ENCODE data around the gene HELB. TPM values are rescaled to one million over a fixed set of nuclear protein-coding genes. Genes with fewer than 3 reads are reported as not detected.
"Not testable (repeated sequence)": the region's sequence is repeated elsewhere in the genome, so short reads cannot be mapped to it uniquely, and the experiment has no call there.

Gene HELB
- polyA plus RNA-seq, 4 donors, result 3.3 to 5.2 (median 3.8) TPM

DNA sequence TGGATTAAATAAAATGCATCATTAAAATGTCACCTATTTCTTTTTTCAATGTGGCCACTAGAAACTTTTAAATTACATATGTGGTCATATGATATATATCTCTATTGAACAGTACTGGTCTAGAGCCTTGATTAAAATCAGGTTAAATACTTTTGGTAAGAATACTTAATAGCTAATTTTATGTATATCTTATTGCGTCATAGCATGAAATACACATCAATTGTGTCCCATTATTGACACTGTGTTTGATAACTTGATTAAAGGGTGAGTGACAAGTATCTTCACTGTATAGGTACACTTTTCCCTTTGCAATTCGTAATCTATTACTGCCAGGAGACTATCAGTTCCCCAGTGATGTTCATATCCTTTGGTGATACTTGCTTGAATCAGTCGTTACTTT, 4.4 kb upstream of the HELB start:
- DNase-seq (ENCODE audit: low read depth in 4 of 4, low spot score in 3 of 4), result no peak

DNA sequence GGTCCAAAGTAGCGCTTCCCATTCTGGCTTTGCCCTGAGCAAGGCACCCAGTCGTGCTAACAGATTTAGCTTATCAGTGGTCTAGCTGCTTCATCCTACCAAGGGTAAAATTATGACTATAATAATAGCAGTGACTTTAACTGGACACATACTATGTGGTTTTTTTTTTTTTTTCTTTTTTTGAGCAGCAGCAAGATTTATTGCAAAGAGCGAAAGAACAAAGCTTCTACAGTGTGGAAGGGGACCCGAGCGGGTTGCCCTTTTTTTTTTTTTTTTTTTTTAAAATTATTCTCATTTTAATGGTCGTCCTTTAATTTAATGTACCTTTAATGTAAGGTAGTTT, 505 bp downstream of the HELB start:
- no peak for DNase-seq (ENCODE audit: low read depth in 4 of 4, low spot score in 3 of 4)

DNA sequence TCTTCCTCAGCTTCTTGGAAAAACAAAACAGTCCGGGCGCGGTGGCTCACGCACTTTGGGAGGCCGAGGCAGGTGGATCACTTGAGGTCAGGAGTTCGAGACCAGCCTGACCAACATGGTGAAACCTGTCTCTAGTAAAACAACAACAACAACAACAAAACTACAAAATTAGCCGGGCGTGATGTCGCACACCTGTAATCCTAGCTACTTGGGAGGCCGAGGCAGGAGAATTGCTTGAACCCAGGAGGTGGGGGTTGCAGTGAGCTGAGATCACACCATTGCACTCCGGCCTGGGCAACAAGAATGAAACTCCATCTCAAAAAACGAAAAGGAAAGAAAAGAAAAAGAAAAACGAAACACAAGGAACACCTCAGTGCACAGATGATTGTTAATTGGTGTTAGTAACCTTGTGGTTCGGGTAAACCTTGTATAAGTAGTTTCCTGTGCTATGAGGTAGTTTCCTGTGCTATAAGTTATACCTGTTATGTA, 1.1 kb downstream of the HELB start:
- DNase-seq (ENCODE audit: low read depth in 4 of 4, low spot score in 3 of 4), result not testable (repeated sequence)

DNA sequence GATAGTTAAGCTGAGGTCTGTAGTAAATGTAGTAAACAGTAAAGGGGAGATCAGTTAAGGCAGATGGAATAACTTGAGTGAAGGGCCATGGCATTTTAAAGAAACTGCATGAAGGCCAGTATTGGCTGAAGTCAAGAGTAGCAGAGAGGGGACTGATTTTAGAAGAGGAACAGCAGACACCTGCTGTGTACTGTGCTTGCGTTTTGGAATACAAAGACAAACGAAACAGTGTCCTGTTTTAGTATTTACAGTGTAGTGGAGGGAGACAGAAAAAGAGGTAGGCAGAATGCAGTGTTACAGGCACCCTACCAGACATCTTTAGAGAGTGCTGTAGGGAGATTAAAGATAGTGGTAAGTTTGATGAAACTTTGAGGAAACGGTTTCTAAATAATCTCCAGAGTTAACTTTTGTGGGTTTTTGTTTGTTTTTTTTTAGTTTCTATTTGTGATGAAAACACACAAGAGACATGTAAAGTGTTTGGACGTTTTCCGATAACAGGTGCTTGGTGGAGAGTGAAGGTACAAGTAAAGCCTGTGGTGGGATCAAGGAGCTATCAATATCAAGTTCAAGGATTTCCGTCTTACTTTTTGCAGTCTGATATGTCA, 2.1 kb downstream of the HELB start:
- DNase-seq (ENCODE audit: low read depth in 4 of 4, low spot score in 3 of 4), result no peak

DNA sequence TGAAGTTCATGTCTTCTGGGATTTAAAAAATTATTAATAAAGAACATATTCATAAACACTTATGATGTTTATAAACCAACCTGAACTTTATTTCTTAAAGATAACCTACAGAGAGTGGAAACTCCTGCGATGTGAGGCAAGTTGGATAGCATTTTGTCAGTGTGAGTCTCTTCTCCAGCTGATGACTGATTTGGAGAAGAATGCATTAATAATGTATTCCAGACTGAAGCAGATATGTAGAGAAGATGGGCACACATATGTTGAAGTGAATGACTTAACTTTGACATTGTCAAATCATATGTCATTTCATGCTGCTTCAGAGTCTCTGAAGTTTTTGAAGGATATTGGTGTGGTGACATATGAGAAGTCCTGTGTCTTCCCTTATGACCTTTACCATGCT, 7.3 kb downstream of the HELB start:
- DNase-seq (ENCODE audit: low read depth in 4 of 4, low spot score in 3 of 4), result no peak

DNA sequence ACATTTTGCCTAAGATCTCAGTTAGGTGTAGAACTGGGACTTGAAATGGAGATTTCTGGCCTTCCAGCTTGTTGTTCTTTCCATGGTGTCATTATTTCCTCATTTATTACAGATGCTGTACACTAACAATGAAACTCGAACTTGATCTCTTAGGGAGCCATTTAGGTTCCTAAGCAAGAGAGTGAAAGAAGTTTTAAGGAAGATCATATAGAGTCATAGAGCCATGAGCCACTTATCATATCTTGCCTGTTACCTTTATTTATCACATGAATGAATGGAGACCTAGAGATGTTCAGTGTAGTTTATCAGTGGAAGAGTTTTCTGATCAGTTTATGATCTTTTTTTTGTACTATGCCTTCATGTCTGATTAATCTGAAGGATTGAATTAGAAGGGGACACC, 9.9 kb downstream of the HELB start:
- DNase-seq (ENCODE audit: low read depth in 4 of 4, low spot score in 3 of 4), result no peak

DNA sequence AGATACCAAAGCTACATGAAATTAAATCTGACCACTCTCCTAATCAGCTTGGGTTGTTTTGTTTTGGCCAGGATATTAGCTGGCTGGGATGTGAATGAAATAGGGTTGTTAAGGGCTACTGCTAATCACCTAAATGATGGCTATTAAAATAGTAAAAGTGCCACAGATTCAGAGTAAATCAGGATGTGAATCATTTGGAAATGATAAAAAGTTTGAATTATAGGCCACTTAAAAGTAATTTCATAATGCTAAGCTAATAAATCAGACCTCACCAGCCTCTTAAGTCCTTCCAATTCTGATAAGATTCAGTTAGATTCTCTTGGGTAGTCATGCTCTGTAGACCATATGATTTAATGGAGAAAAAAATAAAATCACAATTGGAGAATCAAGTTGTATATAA, 12.0 kb downstream of the HELB start:
- DNase-seq (ENCODE audit: low read depth in 4 of 4, low spot score in 3 of 4), result no peak

DNA sequence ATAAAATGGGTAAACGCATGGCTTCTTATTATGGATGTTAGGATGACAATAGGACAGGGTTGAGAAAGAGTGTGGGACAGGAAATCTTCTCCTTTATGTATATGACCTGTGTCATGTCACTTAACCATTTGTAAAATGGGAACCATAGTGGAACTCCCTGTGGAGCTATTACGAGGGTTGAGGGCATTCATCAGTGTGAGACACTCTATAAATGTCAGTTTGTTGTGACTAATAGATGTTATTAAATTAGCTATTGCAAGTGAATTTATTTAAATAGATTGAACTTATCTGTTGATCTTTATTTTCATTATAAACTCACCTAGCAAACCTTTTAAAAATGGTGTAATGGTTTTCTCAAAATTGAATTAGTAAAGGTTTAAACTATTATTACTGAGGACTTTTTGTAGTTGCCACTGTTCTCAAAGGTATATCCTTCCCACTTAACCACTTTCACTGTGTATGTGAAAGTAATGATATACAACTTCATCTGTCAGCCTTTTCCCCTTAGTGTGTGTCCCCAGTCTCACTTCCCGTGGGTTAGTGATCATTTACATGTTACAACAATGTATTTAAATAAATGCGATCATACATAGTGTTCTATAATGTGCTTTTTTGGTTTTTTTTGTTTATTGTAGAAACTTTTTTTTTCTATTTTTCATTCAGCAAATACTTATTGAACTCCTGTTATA, 17.1 kb downstream of the HELB start:
- no peak for DNase-seq (ENCODE audit: low read depth in 4 of 4, low spot score in 3 of 4)

DNA sequence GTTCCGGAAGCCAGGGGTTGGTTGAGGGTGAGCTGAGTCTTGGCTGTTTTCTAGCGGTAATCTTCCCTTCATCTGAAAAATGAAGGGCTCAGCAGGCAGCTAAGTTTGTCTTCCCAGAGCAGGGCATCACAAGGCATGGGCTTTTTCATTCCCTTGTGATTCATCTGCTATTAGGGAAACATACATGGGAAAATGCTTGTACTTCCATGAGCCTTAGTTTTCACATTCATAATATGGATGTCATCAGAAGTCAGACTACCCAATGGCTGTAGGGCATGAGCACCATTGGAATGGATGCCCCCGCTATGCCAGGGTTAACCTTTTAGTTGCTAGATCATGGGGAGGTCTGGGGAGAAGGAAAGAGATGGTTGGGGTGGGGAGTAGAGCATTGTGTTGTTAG, 18.7 kb downstream of the HELB start:
- DNase-seq (ENCODE audit: low read depth in 4 of 4, low spot score in 3 of 4), result no peak

DNA sequence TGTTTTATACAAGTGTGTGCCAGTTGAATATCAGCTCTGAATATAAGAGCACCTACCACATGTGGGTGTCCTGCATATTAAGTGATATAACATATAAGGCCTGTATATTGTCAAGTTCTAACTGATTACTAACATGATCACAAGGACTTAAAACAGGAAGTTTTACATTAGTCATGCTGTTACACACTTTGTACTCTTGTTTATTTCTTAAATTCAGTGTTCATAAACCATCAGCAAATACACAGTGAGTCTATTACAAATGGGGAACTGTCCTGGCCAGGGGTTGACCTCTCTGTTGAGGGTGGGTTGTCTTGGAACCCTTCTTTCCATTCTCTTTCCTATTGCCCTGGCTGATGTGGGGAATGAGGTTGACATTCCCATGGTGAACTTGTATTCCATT, 19.1 kb downstream of the HELB start:
- DNase-seq (ENCODE audit: low read depth in 4 of 4, low spot score in 3 of 4), result no peak

DNA sequence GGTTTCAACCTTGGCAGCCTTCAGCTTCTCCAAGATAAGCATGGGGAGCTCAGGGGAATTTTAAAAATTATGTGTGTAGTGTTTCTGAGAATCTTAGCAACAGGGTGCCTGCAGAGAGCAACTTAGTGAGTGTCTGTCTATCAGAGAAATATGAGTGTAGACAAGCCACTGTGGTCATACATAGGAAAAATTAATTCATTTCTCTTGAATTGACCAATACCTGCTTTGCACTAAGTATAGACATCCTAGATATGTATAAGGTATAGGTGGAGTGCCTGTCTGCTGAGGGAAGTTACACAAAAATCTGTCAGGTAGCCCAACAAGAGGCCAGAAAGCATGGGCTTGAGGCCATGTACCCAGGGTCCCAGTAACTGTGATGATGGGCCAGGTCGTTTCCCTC, 20.7 kb downstream of the HELB start:
- no peak for DNase-seq (ENCODE audit: low read depth in 4 of 4, low spot score in 3 of 4)

DNA sequence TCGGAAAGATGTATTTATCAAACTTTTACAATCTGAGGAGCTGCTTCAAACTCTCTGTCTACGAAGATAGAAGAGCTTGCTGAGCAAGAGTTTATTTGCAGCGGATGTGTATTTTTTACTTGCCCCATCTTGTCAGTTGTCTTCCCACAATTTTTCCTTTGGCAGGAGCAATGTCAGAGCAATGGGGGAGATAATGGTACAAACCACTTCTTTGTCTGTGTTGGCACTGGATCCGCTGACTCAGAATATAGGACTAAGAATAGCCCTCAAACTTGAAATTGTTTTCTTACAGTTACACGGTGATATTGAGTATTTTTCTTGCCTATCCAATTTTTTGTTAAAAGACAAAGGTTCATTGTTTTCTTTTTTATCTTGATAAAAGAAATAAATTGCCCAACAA, 27.6 kb downstream of the HELB start:
- no peak for DNase-seq (ENCODE audit: low read depth in 4 of 4, low spot score in 3 of 4)

DNA sequence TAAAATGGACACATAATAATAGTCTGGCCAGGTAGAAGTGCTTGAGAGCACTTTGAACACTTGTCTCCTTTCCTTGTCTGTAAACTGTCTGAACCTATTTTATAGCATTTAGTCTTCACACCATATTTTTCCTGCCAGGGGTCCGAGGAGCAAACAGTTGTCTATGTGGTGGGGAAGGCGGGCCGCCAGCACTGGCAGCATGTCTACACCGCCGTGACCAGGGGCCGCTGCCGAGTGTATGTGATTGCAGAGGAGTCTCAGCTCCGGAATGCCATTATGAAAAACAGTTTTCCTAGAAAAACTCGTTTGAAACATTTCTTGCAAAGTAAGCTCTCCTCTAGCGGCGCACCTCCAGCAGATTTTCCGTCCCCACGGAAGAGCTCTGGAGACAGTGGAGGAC, 28.7 kb downstream of the HELB start:
- no peak for DNase-seq (ENCODE audit: low read depth in 4 of 4, low spot score in 3 of 4)

DNA sequence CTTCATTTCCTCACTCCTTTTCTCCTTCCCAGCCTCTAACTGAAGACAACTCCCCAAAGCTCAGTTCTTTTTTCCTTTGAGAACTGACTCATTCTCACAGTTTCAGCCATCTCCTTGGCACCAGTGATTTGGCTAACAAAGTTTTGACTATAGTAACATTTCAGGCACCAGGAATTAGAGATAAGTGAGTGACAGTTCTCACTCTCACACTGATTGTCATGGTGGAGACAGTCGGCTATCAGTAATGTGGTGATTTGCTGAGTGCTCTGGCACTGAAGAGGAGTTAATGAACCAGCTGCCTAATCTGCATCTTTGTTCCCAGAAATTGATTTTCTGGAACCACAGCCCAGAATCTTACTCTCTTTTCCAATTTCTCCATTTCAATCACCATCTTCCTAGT, 29.5 kb downstream of the HELB start:
- DNase-seq (ENCODE audit: low read depth in 4 of 4, low spot score in 3 of 4), result no peak

DNA sequence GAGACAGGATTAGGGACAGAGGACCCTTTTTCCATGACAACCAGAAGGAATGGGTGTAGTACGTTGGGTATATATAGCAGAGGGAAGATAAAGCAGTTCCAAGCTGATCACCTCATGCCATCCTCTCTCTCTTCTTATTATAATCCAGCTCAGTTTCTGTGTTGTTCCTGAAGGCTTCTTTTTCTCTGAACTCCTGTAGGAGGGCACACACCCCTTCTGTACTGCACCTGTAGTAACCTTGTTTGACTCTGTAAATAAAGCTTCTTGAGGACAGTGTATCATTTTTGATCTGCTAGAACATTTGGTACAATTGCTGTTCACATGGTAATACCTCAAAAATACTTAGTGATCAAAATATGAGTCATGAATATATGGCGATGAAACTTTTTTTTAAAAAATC, 33.5 kb downstream of the HELB start:
- DNase-seq (ENCODE audit: low read depth in 4 of 4, low spot score in 3 of 4), result no peak

DNA sequence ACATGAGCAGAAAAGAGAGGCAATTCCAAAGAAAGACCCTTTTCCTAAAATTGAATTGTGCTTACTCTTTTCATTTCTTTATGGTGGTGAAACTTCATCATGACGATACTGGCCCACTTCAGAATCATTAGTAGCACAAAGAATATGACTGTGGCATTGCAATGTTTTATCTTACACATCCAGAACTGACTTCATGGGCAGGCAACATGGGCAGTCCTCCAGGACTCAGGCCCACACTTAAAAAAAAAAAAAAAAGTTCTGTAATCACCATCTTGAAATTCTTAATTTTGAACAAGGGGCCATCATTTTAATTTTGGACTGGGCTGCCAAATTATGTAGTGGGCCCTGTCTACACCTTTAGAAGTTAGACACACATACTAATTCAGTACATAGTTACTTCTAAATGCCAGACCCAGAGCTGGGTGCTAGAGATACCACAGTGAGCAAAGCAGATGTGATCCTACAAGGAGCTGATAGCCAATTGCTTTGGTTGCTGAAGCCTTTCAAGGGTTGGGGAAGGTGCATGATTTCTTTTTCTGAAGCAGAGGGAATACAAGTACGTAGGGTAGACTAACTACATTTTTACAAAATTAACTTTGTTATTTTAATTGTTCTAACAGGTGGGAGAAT, 35.2 kb downstream of the HELB start:
- no peak for DNase-seq (ENCODE audit: low read depth in 4 of 4, low spot score in 3 of 4)

DNA sequence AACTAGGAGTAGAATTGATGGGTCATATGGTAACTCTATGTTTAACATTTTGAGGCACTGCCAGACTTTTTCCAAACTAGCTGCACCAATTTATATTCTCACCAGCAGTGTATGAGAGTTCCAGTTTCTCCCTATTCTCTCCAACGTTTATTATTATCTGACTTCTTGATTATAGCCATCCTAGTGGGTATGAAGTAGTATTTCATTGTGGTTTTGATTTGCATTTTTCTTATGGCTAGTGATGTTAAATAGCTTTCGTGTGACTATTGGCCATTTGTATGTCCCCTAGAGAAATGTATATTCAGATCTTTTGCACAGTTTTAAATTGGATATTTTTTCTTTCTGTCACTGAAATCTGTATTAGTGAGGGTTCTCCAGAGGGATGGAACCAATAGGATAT, 37.8 kb downstream of the HELB start:
- no peak for DNase-seq (ENCODE audit: low read depth in 4 of 4, low spot score in 3 of 4)

DNA sequence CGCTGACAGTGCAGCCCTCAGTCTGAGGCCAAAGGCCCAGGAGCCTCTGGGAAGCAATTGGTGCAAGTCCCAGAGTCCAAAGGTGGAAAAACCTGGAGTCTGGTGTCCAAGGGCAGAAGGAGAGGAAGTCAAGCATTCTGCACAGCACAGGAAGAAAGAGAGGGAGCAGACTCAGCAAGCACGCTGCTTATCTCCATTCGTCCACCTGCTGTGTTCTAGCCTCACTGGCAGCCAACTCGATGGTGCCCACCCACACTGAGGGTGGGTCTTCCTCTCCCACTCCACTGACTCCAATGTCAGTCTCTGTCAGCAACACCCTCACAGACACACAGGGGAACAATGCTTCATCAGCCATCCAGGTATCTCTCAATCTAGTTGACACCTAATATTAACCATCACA, 38.8 kb downstream of the HELB start:
- no peak for DNase-seq (ENCODE audit: low read depth in 4 of 4, low spot score in 3 of 4)

DNA sequence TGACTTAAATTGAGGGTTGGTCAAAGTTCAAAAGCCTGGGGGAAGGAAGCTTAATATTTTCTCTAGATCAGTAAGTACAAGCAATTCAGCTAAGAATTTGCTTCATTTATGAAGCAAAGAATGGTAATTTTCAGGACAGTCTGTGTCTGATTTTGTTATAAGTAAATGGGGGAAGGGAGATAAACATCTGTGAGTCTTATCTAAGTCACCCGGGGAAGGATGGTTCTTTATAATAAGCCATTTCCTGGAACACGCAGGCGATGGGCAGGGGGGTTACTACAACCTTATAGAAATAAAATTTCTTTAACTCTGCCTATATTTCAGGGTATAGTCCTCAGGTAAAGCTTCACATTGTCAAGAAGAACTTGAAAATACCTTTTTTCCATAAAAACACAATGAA, 42.9 kb downstream of the HELB start:
- DNase-seq (ENCODE audit: low read depth in 4 of 4, low spot score in 3 of 4), result no peak

DNA sequence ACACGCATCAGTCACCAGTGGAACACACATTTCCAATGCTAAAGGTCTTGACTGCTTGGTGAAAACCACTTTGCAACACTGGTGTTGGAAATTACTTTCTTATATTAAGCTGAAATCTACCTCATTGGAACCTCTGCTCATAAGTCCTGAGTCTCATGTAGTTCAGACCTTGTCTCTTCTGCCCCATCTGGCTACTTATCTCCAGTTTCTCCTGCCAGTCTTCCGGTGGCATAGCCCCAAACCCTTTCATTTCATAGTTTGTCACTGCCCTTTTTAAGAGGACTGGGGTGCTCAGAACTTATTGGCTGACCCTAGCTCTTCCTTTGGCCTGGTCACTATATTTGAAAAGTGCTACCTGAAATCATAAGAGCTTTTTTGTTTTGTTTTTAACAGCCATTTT, 43.7 kb downstream of the HELB start:
- no peak for DNase-seq (ENCODE audit: low read depth in 4 of 4, low spot score in 3 of 4)

DNA sequence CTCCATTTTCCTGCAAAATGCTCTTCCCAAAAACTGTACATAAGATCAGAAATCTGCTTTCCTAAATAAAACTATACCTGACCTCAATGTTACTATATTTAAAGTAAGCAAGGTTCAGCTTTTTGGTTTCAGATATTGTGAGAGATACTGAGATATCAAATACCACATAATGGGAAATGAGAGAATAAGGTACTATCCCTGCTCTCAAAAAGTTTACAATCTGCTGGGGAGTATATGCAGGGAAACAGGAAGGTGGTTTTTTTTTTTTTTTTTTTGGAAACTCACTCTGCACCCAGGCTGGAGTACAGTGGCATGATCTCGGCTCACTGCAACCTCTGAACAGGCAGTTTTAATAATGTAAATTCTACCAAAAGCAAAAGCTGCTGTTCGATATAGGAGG, 49.0 kb downstream of the HELB start:
- DNase-seq (ENCODE audit: low read depth in 4 of 4, low spot score in 3 of 4), result no peak

DNA sequence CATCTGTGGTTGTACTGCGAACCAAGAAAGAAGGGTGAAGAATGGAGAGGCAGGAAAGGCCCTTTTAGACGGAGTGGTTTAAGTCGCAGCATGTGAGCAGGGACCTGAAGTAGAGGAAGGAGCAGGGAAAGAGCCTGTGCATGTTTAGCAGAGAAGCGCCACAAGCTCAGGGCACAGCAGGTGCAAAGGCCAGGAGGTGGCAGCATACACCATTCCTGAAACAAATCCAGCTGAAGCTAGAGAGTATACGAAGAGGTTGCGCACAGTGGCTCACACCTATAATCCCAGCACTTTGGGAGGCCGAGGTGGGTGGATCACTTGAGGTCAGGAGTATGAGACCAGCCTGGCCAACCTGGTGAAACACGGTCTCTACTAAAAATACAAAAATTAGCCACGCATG, 49.9 kb downstream of the HELB start:
- DNase-seq (ENCODE audit: low read depth in 4 of 4, low spot score in 3 of 4), result no peak

All from left renal pelvis (tissue), 4 donors.